Panc1 (cell line): ENCODE measurements around the gene GDF2. TPM values are rescaled to one million over a fixed set of nuclear protein-coding genes. Genes with fewer than 3 reads are reported as not detected.

ENCODE experiments used
- ATAC-seq: fragments of 200-7000 bp; cut with Tn5 transposase; 2 replicates; pipeline ENCODE4 v1.9.1; 2020; ENCODE audit warnings: mild to moderate bottlenecking, moderate library complexity
- BruUV-seq: library from RNA; stranded (reverse); fragments of 400-500 nt; replicated peaks from 2 replicates; lab custom pipeline; 2021; lab: Mats Ljungman, UMichigan
- CTCF ChIA-PET: fragments of 300-600 bp; sonication (Branson Sonifier 250); formaldehyde crosslinking; loops from one replicate; lab custom pipeline; 2022; ENCODE audit warnings: antibody characterized with exemption; lab: Charles Lee
- POLR2A ChIA-PET: fragments of 300-600 bp; sonication (Branson Sonifier 250); formaldehyde crosslinking; loops from one replicate; lab custom pipeline; 2022; ENCODE audit warnings: antibody characterized with exemption; lab: Charles Lee
- DNase-seq: peaks from one replicate; pipeline ENCODE4 v3.0.0-alpha.2; 2010; ENCODE audit warnings: low read depth, low spot score
- H3K27ac ChIP-seq: 2 replicates; pipeline ENCODE4 v1.5.1; 2011; ENCODE audit warnings: mild to moderate bottlenecking, low read length, inconsistent platforms
- H3K27me3 ChIP-seq: fragments of 200-500 bp; sonication (Bioruptor generic); 2 replicates; pipeline ENCODE4 v1.6.0; 2014; ENCODE audit warnings: low read length, inconsistent platforms; ENCODE audit not compliant: control insufficient read depth, insufficient read depth
- H3K36me3 ChIP-seq: fragments of 200-500 bp; sonication (Bioruptor generic); 2 replicates; pipeline ENCODE4 v1.5.1; 2014; ENCODE audit warnings: inconsistent platforms, mild to moderate bottlenecking, low read length, moderate library complexity; ENCODE audit not compliant: control insufficient read depth, insufficient read depth
- H3K4me1 ChIP-seq: 2 replicates; pipeline ENCODE4 v1.5.1; 2011; ENCODE audit warnings: inconsistent platforms, mild to moderate bottlenecking, low read length, moderate library complexity; ENCODE audit not compliant: control insufficient read depth, insufficient read depth
- H3K4me3 ChIP-seq, 2 experiments: 2 replicates each; pipeline ENCODE4 v1.5.1; 2011 to 2012; ENCODE audit warnings: low read depth in 2 of 2, low read length in 2 of 2, mild to moderate bottlenecking in 2 of 2, inconsistent platforms in 1 of 2, moderate library complexity in 1 of 2
- H3K9me3 ChIP-seq: fragments of 200-500 bp; sonication (Bioruptor generic); 2 replicates; pipeline ENCODE4 v1.5.1; 2014; ENCODE audit warnings: low read depth, mild to moderate bottlenecking, inconsistent platforms, low read length, moderate library complexity; ENCODE audit not compliant: control insufficient read depth, insufficient read depth
- POLR2AphosphoS5 ChIP-seq: IDR thresholded peaks from 2 replicates; pipeline ENCODE4 v1.6.1; 2012; ENCODE audit warnings: mild to moderate bottlenecking, low read depth, low read length, moderate library complexity
- SIN3A ChIP-seq: IDR thresholded peaks from 2 replicates; pipeline ENCODE4 v1.6.1; 2012; ENCODE audit warnings: low read depth, mild to moderate bottlenecking, low read length, moderate library complexity, borderline replicate concordance; ENCODE audit not compliant: insufficient read depth
- TCF7L2 ChIP-seq: IDR thresholded peaks from 2 replicates; pipeline ENCODE4 v1.6.1; 2011; ENCODE audit warnings: mild to moderate bottlenecking, low read depth, low read length, inconsistent platforms
- in situ Hi-C: cut with HindIII; loops from 2 replicates; pipeline ENCODE4 v1.10.0; 2016; ENCODE audit warnings: low sequenced_read_pairs, low pct_unique_long_range_greater_than_20kb
- intact Hi-C: fragments of 100-400 bp; cut with micrococcal nuclease; formaldehyde crosslinking; loops from one replicate; pipeline ENCODE4 v1.10.0; 2022; ENCODE audit not compliant: unreplicated experiment
- total RNA-seq: library from RNA; stranded (reverse); gene quantifications from one replicate; pipeline ENCODE4 v1.2.1, GENCODE V29; 2021; ENCODE audit not compliant: unreplicated experiment
- TF ChIP-seq, protein P1 (sequence below): fragments of 450-650 bp; IDR thresholded peaks from 2 replicates; pipeline ENCODE4 v1.5.1; 2017; ENCODE audit warnings: mild to moderate bottlenecking
- TF ChIP-seq, protein P2 (sequence below), 2 experiments: IDR thresholded peaks; 2 replicates each; pipeline ENCODE4 v1.6.1; 2011 to 2012; ENCODE audit warnings: low read depth in 2 of 2, control low read depth in 1 of 2, low read length in 1 of 2, mild to moderate bottlenecking in 1 of 2, moderate library complexity in 1 of 2; ENCODE audit not compliant: insufficient read depth in 1 of 2

The GDF2 gene
- total RNA-seq, 1 experiment from 2014 or later, result not detected

DNA sequence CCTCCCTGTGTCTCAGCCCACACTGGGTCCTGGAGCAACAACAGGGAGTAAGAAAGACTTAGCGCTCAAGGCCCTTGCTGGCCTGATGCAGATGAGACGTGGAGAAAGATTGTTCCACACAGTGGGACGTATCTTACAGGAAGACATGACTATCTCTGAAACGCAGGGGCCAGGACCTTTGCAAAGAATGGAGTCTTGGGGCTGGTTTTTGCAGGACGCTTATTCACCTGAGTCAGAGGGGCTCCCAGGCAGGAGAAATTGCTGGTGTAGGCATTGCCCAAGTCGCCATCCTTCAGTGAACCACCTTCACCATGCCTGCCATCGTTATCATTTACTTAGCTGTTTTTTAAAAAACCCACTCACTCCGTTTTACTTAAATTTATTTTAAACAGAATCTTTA lies 34.0 kb upstream of the GDF2 start:
- Histone ChIP-seq H3K4me1 (no peaks in the 10 kb centered on the region), H3K27ac (no peak overlapping the region), H3K9me3 (no peaks in the 10 kb centered on the region), H3K36me3 (no peaks in the 10 kb centered on the region), H3K27me3 (peaks cover 6% of the 10 kb centered on the region), H3K4me3 (no peak overlapping the region)
- POLR2A ChIA-PET, result no interaction called here
- no TSS peak for BruUV-seq
- no peak for ATAC-seq
- in situ Hi-C loops (no loop called here), intact Hi-C loops (no loop called here)
- TF ChIP-seq POLR2AphosphoS5 (no peak), TCF7L2 (no peak), SIN3A (no peak)
- TF ChIP-seq, protein P1, sequence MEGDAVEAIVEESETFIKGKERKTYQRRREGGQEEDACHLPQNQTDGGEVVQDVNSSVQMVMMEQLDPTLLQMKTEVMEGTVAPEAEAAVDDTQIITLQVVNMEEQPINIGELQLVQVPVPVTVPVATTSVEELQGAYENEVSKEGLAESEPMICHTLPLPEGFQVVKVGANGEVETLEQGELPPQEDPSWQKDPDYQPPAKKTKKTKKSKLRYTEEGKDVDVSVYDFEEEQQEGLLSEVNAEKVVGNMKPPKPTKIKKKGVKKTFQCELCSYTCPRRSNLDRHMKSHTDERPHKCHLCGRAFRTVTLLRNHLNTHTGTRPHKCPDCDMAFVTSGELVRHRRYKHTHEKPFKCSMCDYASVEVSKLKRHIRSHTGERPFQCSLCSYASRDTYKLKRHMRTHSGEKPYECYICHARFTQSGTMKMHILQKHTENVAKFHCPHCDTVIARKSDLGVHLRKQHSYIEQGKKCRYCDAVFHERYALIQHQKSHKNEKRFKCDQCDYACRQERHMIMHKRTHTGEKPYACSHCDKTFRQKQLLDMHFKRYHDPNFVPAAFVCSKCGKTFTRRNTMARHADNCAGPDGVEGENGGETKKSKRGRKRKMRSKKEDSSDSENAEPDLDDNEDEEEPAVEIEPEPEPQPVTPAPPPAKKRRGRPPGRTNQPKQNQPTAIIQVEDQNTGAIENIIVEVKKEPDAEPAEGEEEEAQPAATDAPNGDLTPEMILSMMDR, result no peak
- TF ChIP-seq, protein P2, sequence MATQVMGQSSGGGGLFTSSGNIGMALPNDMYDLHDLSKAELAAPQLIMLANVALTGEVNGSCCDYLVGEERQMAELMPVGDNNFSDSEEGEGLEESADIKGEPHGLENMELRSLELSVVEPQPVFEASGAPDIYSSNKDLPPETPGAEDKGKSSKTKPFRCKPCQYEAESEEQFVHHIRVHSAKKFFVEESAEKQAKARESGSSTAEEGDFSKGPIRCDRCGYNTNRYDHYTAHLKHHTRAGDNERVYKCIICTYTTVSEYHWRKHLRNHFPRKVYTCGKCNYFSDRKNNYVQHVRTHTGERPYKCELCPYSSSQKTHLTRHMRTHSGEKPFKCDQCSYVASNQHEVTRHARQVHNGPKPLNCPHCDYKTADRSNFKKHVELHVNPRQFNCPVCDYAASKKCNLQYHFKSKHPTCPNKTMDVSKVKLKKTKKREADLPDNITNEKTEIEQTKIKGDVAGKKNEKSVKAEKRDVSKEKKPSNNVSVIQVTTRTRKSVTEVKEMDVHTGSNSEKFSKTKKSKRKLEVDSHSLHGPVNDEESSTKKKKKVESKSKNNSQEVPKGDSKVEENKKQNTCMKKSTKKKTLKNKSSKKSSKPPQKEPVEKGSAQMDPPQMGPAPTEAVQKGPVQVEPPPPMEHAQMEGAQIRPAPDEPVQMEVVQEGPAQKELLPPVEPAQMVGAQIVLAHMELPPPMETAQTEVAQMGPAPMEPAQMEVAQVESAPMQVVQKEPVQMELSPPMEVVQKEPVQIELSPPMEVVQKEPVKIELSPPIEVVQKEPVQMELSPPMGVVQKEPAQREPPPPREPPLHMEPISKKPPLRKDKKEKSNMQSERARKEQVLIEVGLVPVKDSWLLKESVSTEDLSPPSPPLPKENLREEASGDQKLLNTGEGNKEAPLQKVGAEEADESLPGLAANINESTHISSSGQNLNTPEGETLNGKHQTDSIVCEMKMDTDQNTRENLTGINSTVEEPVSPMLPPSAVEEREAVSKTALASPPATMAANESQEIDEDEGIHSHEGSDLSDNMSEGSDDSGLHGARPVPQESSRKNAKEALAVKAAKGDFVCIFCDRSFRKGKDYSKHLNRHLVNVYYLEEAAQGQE (IDR thresholded peaks at IDR 0.05; ENCODE audit: insufficient read depth in 1 of 2, low read depth in 2 of 2, low read length in 1 of 2), result no peak
- no peak for DNase-seq
- CTCF ChIA-PET, result no interaction called here

DNA sequence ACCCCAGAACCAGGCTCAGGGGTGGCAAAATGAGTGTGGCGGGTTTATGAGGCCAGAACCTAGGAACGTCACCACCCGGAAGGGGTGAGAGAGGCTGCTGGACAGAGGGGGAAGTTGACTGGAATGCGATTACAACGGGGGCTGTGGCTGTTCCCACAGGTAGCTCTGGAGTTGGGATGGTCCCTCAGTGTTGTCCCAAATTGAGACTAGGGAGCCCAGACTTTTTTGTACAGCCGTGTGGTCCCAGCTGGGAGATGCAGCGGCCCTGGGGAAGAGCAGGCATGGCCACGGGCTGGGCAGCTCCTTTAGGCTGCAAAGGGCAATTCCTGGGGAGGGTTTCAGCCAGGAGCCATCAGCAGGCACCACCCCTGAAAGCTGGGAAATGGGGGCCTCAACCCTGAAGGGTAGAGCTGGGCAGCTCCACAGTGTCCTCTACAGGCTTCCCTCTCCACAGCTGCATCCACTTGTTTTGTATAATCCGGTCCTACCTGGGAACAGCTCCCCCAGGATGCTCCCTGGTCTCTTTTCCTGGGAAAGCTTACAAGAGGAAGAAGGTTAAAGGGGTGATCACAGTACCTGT lies 33.2 kb upstream of the GDF2 start:
- Histone ChIP-seq H3K4me1 (no peaks in the 10 kb centered on the region), H3K36me3 (no peaks in the 10 kb centered on the region), H3K27me3 (peaks cover 6% of the 10 kb centered on the region), H3K27ac (no peak overlapping the region), H3K4me3 (no peak overlapping the region), H3K9me3 (no peaks in the 10 kb centered on the region)
- no peak for ATAC-seq
- POLR2A ChIA-PET, result no interaction called here
- TF ChIP-seq, protein P1, result no peak
- no peak for TF ChIP-seq TCF7L2
- TF ChIP-seq POLR2AphosphoS5, result no peak
- TF ChIP-seq SIN3A, result no peak
- TF ChIP-seq, protein P2 (IDR thresholded peaks at IDR 0.05; ENCODE audit: insufficient read depth in 1 of 2, low read depth in 2 of 2, low read length in 1 of 2), result no peak
- intact Hi-C loops, result no loop called here
- BruUV-seq, result no TSS peak
- DNase-seq, result no peak
- CTCF ChIA-PET, result interaction anchor here (1.8 kb wide), 1 partner anchor 241 kb away, joined by 7 read pairs; no protein-coding TSS in a partner anchor
- in situ Hi-C loops, result no loop called here
